ENCODE results near the gene RASSF7. TPM values are rescaled to one million over a fixed set of nuclear protein-coding genes. Genes with fewer than 3 reads are reported as not detected.

The RASSF7 gene
- polyA plus RNA-seq, 1 of the 3 experiments (the other 2 are of a cell fraction), result 19.8 TPM

DNA sequence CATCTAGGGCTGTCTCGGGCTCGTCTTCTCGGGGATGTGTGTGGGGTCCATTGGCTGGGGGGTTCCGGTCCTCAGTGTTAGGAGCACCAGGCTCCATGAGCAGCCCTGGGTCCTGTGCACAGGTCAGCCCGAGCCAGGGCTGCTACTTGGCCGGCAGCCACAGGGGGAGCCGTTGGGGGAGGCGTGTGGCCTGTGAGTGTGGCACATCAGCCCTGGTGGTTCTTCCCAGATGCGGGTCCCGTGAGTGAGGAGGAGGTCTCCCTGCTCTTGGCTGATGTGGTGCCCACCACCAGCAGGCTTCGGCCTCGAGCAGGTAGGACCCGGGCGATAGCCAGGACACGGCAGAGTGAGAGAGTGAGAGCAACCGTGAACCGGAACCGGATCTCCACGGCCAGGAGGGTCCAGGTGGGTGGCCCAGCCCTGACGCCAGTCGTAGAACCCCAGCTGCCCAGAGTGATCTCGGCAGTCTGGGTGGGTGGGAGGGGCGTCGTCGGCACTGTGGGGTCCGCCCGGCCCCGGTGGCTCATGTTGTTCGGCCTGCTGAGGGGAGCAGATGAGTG is 36.5 kb downstream of the RASSF7 start:
- Histone ChIP-seq H4K20me1 (ENCODE audit: insufficient read depth) (peaks cover 22% of the 10 kb centered on the region; the same call in 1 of the 2 replicates), H3K27me3 (ENCODE audit: insufficient read depth) (no peaks in the 10 kb centered on the region), H3K27ac (ENCODE audit: low read depth in 2 of 2, low read length in 1 of 2) (no peak overlapping the region), H3K4me3 (ENCODE audit: low read depth in 2 of 2, low read length in 1 of 2) (no peak overlapping the region), H3K4me1 (ENCODE audit: control insufficient read depth in 1 of 2, insufficient read depth in 2 of 2, low read depth in 1 of 2, low read length in 1 of 2) (no peaks in the 10 kb centered on the region), H3K9ac (no peak overlapping the region), H3K9me3 (no peaks in the 10 kb centered on the region), H3K4me2 (no peak overlapping the region), H3K9me2 (no peaks in the 10 kb centered on the region), H3F3A (replicated peaks; ENCODE audit: insufficient read depth) (no peaks in the 10 kb centered on the region), H2AFZ (ENCODE audit: low read depth) (no peak overlapping the region), H3K79me2 (ENCODE audit: insufficient read depth) (peaks cover 18% of the 10 kb centered on the region), H3K36me3 (replicated peaks in 1 of 2; ENCODE audit: control insufficient read depth in 1 of 2, insufficient read depth in 2 of 2, low read length in 1 of 2) (peaks cover 41 to 75% of the 10 kb centered on the region in 2 experiments)
- ChIA-PET CTCF (no interaction called here), POLR2A (no interaction called here)
- DNase-seq, result peak; percentile 63
- no CpG with 5 or more reads among the region's 29 CpGs for WGBS (ENCODE audit: low lambda C conversion rate)
- TF ChIP-seq, protein P1, sequence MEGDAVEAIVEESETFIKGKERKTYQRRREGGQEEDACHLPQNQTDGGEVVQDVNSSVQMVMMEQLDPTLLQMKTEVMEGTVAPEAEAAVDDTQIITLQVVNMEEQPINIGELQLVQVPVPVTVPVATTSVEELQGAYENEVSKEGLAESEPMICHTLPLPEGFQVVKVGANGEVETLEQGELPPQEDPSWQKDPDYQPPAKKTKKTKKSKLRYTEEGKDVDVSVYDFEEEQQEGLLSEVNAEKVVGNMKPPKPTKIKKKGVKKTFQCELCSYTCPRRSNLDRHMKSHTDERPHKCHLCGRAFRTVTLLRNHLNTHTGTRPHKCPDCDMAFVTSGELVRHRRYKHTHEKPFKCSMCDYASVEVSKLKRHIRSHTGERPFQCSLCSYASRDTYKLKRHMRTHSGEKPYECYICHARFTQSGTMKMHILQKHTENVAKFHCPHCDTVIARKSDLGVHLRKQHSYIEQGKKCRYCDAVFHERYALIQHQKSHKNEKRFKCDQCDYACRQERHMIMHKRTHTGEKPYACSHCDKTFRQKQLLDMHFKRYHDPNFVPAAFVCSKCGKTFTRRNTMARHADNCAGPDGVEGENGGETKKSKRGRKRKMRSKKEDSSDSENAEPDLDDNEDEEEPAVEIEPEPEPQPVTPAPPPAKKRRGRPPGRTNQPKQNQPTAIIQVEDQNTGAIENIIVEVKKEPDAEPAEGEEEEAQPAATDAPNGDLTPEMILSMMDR (IDR thresholded peaks at IDR 0.05), result peak; percentile 21; the same call in 1 of the 2 replicates
- TF ChIP-seq RCOR1 (IDR thresholded peaks at IDR 0.05; ENCODE audit: low read length) (no peak), YY1 (IDR thresholded peaks at IDR 0.05; ENCODE audit: low read depth) (no peak), RFX5 (IDR thresholded peaks at IDR 0.05; ENCODE audit: low read length) (no peak), NFIC (IDR thresholded peaks at IDR 0.05; ENCODE audit: borderline replicate concordance) (no peak), FOSL2 (IDR thresholded peaks at IDR 0.05; ENCODE audit: borderline replicate concordance, low read depth) (no peak), CHD2 (IDR thresholded peaks at IDR 0.05; ENCODE audit: low read length, partially characterized antibody) (no peak), JUND (IDR thresholded peaks at IDR 0.05) (no peak)

DNA sequence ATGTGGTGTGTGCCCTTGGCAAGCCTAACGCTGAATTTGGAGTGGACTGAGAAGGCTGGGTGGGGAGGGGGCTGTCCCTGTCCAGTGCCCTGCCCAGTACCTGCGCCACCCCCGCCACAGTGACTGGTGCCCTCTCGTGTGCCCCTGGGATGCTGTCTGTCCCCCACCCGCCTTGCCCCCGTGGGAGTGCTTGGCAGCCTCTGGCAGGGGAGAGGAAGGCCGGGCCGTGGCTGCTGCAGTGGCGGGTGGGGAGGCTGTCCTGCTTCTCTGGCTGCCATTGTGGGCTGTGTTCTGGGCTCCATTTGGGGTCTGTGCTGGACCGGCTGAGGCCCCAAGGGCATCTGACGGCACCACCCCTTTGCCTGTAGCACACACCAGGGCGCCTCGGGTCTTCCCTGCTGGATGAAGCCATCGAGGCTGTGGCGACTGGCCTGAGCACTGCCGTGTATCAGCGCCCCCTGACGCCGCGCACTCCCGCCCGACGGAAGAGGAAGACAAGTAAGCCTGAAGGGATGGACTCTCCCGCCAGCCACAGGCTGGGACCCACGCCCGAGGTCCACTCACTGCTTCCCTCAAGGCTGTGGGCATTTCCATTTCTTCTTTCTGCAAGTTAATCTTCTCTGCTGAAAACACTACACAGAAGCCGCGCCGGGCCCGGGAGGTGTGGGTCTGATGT is 37.4 kb downstream of the RASSF7 start:
- ChIA-PET CTCF (no interaction called here), POLR2A (no interaction called here)
- Histone ChIP-seq H3K4me2 (no peak overlapping the region), H3K4me1 (ENCODE audit: control insufficient read depth in 1 of 2, insufficient read depth in 2 of 2, low read depth in 1 of 2, low read length in 1 of 2) (no peaks in the 10 kb centered on the region), H3K9me3 (no peaks in the 10 kb centered on the region), H3K79me2 (ENCODE audit: insufficient read depth) (peaks cover 16% of the 10 kb centered on the region; the same call in 1 of the 2 replicates), H4K20me1 (ENCODE audit: insufficient read depth) (peaks cover 22% of the 10 kb centered on the region; the same call in 1 of the 2 replicates), H3K9ac (no peak overlapping the region), H3K27ac (ENCODE audit: low read depth in 2 of 2, low read length in 1 of 2) (no peak overlapping the region), H3K9me2 (no peaks in the 10 kb centered on the region), H3F3A (replicated peaks; ENCODE audit: insufficient read depth) (no peaks in the 10 kb centered on the region), H2AFZ (ENCODE audit: low read depth) (no peak overlapping the region), H3K27me3 (ENCODE audit: insufficient read depth) (no peaks in the 10 kb centered on the region), H3K4me3 (ENCODE audit: low read depth in 2 of 2, low read length in 1 of 2) (no peak overlapping the region), H3K36me3 (replicated peaks in 1 of 2; ENCODE audit: control insufficient read depth in 1 of 2, insufficient read depth in 2 of 2, low read length in 1 of 2) (peaks cover 41 to 66% of the 10 kb centered on the region in 2 experiments)
- DNase-seq, result no peak
- WGBS (ENCODE audit: low lambda C conversion rate), result 86% methylated on average over 9 of the region's 30 CpGs
- TF ChIP-seq TAF1 (IDR thresholded peaks at IDR 0.05; ENCODE audit: borderline replicate concordance, low read depth, low read length) (no peak), NFIC (IDR thresholded peaks at IDR 0.05; ENCODE audit: borderline replicate concordance) (no peak), FOSL2 (IDR thresholded peaks at IDR 0.05; ENCODE audit: borderline replicate concordance, low read depth) (no peak), SIN3A (IDR thresholded peaks at IDR 0.05; ENCODE audit: borderline replicate concordance, low read depth, low read length) (no peak), NRF1 (IDR thresholded peaks at IDR 0.05; ENCODE audit: low read depth, low read length) (no peak), FOXM1 (IDR thresholded peaks at IDR 0.05; ENCODE audit: low read depth) (no peak), MXI1 (IDR thresholded peaks at IDR 0.05; ENCODE audit: low read depth, low read length) (no peak), GABPA (IDR thresholded peaks at IDR 0.05; ENCODE audit: low read depth) (no peak)
- TF ChIP-seq, protein P2, sequence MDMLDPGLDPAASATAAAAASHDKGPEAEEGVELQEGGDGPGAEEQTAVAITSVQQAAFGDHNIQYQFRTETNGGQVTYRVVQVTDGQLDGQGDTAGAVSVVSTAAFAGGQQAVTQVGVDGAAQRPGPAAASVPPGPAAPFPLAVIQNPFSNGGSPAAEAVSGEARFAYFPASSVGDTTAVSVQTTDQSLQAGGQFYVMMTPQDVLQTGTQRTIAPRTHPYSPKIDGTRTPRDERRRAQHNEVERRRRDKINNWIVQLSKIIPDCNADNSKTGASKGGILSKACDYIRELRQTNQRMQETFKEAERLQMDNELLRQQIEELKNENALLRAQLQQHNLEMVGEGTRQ (IDR thresholded peaks at IDR 0.05; ENCODE audit: borderline replicate concordance, low read depth, low read length), result no peak
- TF ChIP-seq, protein P3, sequence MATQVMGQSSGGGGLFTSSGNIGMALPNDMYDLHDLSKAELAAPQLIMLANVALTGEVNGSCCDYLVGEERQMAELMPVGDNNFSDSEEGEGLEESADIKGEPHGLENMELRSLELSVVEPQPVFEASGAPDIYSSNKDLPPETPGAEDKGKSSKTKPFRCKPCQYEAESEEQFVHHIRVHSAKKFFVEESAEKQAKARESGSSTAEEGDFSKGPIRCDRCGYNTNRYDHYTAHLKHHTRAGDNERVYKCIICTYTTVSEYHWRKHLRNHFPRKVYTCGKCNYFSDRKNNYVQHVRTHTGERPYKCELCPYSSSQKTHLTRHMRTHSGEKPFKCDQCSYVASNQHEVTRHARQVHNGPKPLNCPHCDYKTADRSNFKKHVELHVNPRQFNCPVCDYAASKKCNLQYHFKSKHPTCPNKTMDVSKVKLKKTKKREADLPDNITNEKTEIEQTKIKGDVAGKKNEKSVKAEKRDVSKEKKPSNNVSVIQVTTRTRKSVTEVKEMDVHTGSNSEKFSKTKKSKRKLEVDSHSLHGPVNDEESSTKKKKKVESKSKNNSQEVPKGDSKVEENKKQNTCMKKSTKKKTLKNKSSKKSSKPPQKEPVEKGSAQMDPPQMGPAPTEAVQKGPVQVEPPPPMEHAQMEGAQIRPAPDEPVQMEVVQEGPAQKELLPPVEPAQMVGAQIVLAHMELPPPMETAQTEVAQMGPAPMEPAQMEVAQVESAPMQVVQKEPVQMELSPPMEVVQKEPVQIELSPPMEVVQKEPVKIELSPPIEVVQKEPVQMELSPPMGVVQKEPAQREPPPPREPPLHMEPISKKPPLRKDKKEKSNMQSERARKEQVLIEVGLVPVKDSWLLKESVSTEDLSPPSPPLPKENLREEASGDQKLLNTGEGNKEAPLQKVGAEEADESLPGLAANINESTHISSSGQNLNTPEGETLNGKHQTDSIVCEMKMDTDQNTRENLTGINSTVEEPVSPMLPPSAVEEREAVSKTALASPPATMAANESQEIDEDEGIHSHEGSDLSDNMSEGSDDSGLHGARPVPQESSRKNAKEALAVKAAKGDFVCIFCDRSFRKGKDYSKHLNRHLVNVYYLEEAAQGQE (IDR thresholded peaks at IDR 0.05; ENCODE audit: low read depth, low read length), result no peak
- TF ChIP-seq, protein P4, sequence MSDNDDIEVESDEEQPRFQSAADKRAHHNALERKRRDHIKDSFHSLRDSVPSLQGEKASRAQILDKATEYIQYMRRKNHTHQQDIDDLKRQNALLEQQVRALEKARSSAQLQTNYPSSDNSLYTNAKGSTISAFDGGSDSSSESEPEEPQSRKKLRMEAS (IDR thresholded peaks at IDR 0.05; ENCODE audit: low read depth), result no peak
- TF ChIP-seq, protein P5, sequence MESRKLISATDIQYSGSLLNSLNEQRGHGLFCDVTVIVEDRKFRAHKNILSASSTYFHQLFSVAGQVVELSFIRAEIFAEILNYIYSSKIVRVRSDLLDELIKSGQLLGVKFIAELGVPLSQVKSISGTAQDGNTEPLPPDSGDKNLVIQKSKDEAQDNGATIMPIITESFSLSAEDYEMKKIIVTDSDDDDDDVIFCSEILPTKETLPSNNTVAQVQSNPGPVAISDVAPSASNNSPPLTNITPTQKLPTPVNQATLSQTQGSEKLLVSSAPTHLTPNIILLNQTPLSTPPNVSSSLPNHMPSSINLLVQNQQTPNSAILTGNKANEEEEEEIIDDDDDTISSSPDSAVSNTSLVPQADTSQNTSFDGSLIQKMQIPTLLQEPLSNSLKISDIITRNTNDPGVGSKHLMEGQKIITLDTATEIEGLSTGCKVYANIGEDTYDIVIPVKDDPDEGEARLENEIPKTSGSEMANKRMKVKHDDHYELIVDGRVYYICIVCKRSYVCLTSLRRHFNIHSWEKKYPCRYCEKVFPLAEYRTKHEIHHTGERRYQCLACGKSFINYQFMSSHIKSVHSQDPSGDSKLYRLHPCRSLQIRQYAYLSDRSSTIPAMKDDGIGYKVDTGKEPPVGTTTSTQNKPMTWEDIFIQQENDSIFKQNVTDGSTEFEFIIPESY (IDR thresholded peaks at IDR 0.05; ENCODE audit: borderline replicate concordance, low read depth), result no peak
